GM23338 (cell line): ENCODE results near the gene COL4A6. TPM values are rescaled to one million over a fixed set of nuclear protein-coding genes. Genes with fewer than 3 reads are reported as not detected.

Experiments
- ATAC-seq: fragments of 200-7000 bp; cut with Tn5 transposase; 3 replicates; pipeline ENCODE4 v1.9.1; 2020
- DNase-seq: peaks from one replicate; pipeline ENCODE4 v3.0.0-alpha.2; 2015; ENCODE audit warnings: low spot score
- H2AFZ ChIP-seq: fragments of 200-600 bp; sonication (generic); 2 replicates; pipeline ENCODE4 v1.8.0; 2016; ENCODE audit warnings: antibody characterized with exemption, mild to moderate bottlenecking, moderate library complexity
- H3F3A ChIP-seq: fragments of 200-600 bp; sonication (generic); replicated peaks from 2 replicates; pipeline ENCODE4 v1.8.0; 2017; ENCODE audit warnings: antibody characterized with exemption, mixed run types, low read depth
- H3K27ac ChIP-seq: fragments of 200-600 bp; sonication (generic); 2 replicates; pipeline ENCODE4 v1.6.1; 2016; ENCODE audit warnings: low read depth
- H3K27me3 ChIP-seq: fragments of 200-600 bp; sonication (generic); 2 replicates; pipeline ENCODE4 v1.8.0; 2016; ENCODE audit warnings: mild to moderate bottlenecking, mixed run types, moderate library complexity; ENCODE audit not compliant: insufficient read depth
- H3K36me3 ChIP-seq: fragments of 200-600 bp; sonication (generic); 2 replicates; pipeline ENCODE4 v1.8.0; 2016; ENCODE audit warnings: mild to moderate bottlenecking; ENCODE audit not compliant: insufficient read depth
- H3K4me1 ChIP-seq: fragments of 200-600 bp; sonication (generic); 2 replicates; pipeline ENCODE4 v1.8.0; 2016; ENCODE audit warnings: mild to moderate bottlenecking, moderate library complexity; ENCODE audit not compliant: insufficient read depth
- H3K4me2 ChIP-seq: fragments of 200-600 bp; sonication (generic); 2 replicates; pipeline ENCODE4 v1.7.1; 2017; ENCODE audit warnings: mixed run types
- H3K4me3 ChIP-seq: fragments of 200-600 bp; sonication (generic); 2 replicates; pipeline ENCODE4 v1.6.1; 2016; ENCODE audit warnings: mixed run types
- H3K79me2 ChIP-seq: fragments of 200-600 bp; sonication (generic); replicated peaks from 2 replicates; pipeline ENCODE4 v1.8.0; 2017; ENCODE audit warnings: mild to moderate bottlenecking; ENCODE audit not compliant: insufficient read depth
- H3K9me2 ChIP-seq: fragments of 200-600 bp; sonication (generic); 2 replicates; pipeline ENCODE4 v1.8.0; 2017; ENCODE audit not compliant: insufficient read depth
- H4K20me1 ChIP-seq: fragments of 200-600 bp; sonication (generic); replicated peaks from 2 replicates; pipeline ENCODE4 v1.8.0; 2017; ENCODE audit warnings: mild to moderate bottlenecking; ENCODE audit not compliant: insufficient read depth
- H3K27ac Mint-ChIP-seq: 2 replicates; pipeline ENCODE4 v1.8.0; 2020; ENCODE audit warnings: inconsistent platforms, mild to moderate bottlenecking, moderate library complexity, mixed read lengths
- H3K27me3 Mint-ChIP-seq: 3 replicates; pipeline ENCODE4 v1.8.0; 2022; ENCODE audit warnings: low read depth, mild to moderate bottlenecking, moderate library complexity, mixed read lengths, inconsistent platforms; ENCODE audit not compliant: insufficient read depth, poor library complexity
- H3K36me3 Mint-ChIP-seq: 3 replicates; pipeline ENCODE4 v1.8.0; 2021; ENCODE audit warnings: low read depth, mild to moderate bottlenecking, inconsistent platforms, moderate library complexity, mixed read lengths
- H3K4me1 Mint-ChIP-seq: 3 replicates; pipeline ENCODE4 v1.8.0; 2020; ENCODE audit warnings: mild to moderate bottlenecking, inconsistent platforms, mixed read lengths
- H3K4me3 Mint-ChIP-seq: 3 replicates; pipeline ENCODE4 v1.8.0; 2021; ENCODE audit warnings: moderate library complexity, mild to moderate bottlenecking, inconsistent platforms, mixed read lengths
- H3K9me3 Mint-ChIP-seq: 3 replicates; pipeline ENCODE4 v1.8.0; 2020; ENCODE audit warnings: moderate library complexity, mild to moderate bottlenecking, inconsistent platforms, mixed read lengths
- ETS1 ChIP-seq: IDR thresholded peaks from 2 replicates; pipeline ENCODE4 v1.6.1; 2016; ENCODE audit warnings: antibody characterized with exemption
- EZH2 ChIP-seq: fragments of 200-600 bp; sonication (generic); IDR thresholded peaks from one replicate; pipeline ENCODE4 v1.8.0; 2017; ENCODE audit warnings: antibody characterized with exemption, mild to moderate bottlenecking, low read depth; ENCODE audit not compliant: unreplicated experiment
- EZH2phosphoT487 ChIP-seq: fragments of 200-600 bp; sonication (generic); IDR thresholded peaks from one replicate; pipeline ENCODE4 v1.8.1; 2018; ENCODE audit warnings: antibody characterized with exemption; ENCODE audit not compliant: unreplicated experiment
- JUNB ChIP-seq: IDR thresholded peaks from one replicate; pipeline ENCODE4 v1.6.1; 2016; ENCODE audit warnings: antibody characterized with exemption; ENCODE audit not compliant: unreplicated experiment
- NANOG ChIP-seq: IDR thresholded peaks from 2 replicates; pipeline ENCODE4 v1.6.1; 2016; ENCODE audit warnings: antibody characterized with exemption, borderline replicate concordance
- POLR2AphosphoS5 ChIP-seq: IDR thresholded peaks from 2 replicates; pipeline ENCODE4 v1.6.1; 2016; ENCODE audit warnings: antibody characterized with exemption, low read depth
- STAT1 ChIP-seq: IDR thresholded peaks from one replicate; pipeline ENCODE4 v1.6.1; 2016; ENCODE audit warnings: antibody characterized with exemption; ENCODE audit not compliant: unreplicated experiment
- ZNF114 ChIP-seq: fragments of 250-450 bp; sonication (Bioruptor Pico); IDR thresholded peaks from 2 replicates; pipeline ENCODE4 v1.5.0; 2020; ENCODE audit warnings: mild to moderate bottlenecking, moderate library complexity
- ZNF331 ChIP-seq: fragments of 250-450 bp; sonication (Bioruptor Pico); IDR thresholded peaks from 2 replicates; pipeline ENCODE4 v1.5.0; 2020; ENCODE audit warnings: low read depth, mild to moderate bottlenecking, moderate library complexity
- ZNF462 ChIP-seq: fragments of 250-450 bp; sonication (Bioruptor Pico); IDR thresholded peaks from 2 replicates; pipeline ENCODE4 v1.5.0; 2020; ENCODE audit warnings: mild to moderate bottlenecking, moderate library complexity
- polyA plus RNA-seq: library from polyadenylated mRNA; unstranded; fragments of >200 nt; fragmentation: Nextera tagmentation; extraction: Ambion mirVana; gene quantifications from 2 replicates; pipeline ENCODE4 v1.2.1, GENCODE V29; 2016
- total RNA-seq: library from RNA; depleted of rRNA; stranded (reverse); fragments of >200 nt; shearing (Covaris generic); gene quantifications from 2 replicates; pipeline ENCODE4 v1.2.3, GENCODE V29; 2014
- TF ChIP-seq, protein P1 (sequence below): IDR thresholded peaks from one replicate; pipeline ENCODE4 v1.6.1; 2018; ENCODE audit warnings: antibody characterized with exemption; ENCODE audit not compliant: unreplicated experiment

Gene COL4A6
- total and polyA plus RNA-seq, 2 experiments from 2014 or later: 4.1 to 15.2 TPM

DNA sequence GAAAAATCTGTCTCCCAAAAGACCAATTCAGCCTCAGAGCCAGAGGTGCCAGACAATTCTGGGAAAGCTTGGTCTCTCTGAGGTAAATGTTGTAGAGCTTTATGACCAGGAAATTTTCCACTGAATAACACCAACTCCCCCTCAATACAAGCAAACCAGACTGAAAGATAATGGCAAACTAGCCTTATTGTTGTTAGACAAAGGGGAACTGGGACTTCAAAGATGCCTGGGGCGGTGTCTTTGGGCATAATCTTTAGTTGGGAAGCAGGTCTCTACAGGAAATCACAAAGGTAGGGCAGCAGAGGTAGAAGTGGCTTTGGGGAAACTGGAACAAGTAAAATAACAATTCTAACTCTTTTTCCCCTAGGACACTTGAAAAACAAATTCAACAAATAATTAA is 12.0 kb downstream of the COL4A6 start:
- ATAC-seq (peak; percentile 67), DNase-seq (peak; percentile 35)
- no peak overlapping the region for H3K4me2 ChIP-seq
- no peaks in the 10 kb centered on the region for H3K27me3 ChIP-seq
- Mint-ChIP-seq H3K36me3 (peaks cover 4% of the 10 kb centered on the region; the same call in 1 of the 3 replicates), H3K27ac (no peak overlapping the region), H3K4me3 (no peak overlapping the region), H3K27me3 (peaks cover 2% of the 10 kb centered on the region), H3K4me1 (peaks cover 12% of the 10 kb centered on the region; the same call in 2 of the 3 replicates), H3K9me3 (no peaks in the 10 kb centered on the region)
- H3F3A ChIP-seq: no peaks in the 10 kb centered on the region
- TF ChIP-seq STAT1 (no peak), EZH2 (no peak), ZNF331 (no peak), ZNF462 (no peak), ETS1 (no peak), JUNB (no peak), ZNF114 (CRISPR knock-in tag) (no peak), NANOG (no peak), POLR2AphosphoS5 (no peak), EZH2phosphoT487 (no peak)
- TF ChIP-seq, protein P1, sequence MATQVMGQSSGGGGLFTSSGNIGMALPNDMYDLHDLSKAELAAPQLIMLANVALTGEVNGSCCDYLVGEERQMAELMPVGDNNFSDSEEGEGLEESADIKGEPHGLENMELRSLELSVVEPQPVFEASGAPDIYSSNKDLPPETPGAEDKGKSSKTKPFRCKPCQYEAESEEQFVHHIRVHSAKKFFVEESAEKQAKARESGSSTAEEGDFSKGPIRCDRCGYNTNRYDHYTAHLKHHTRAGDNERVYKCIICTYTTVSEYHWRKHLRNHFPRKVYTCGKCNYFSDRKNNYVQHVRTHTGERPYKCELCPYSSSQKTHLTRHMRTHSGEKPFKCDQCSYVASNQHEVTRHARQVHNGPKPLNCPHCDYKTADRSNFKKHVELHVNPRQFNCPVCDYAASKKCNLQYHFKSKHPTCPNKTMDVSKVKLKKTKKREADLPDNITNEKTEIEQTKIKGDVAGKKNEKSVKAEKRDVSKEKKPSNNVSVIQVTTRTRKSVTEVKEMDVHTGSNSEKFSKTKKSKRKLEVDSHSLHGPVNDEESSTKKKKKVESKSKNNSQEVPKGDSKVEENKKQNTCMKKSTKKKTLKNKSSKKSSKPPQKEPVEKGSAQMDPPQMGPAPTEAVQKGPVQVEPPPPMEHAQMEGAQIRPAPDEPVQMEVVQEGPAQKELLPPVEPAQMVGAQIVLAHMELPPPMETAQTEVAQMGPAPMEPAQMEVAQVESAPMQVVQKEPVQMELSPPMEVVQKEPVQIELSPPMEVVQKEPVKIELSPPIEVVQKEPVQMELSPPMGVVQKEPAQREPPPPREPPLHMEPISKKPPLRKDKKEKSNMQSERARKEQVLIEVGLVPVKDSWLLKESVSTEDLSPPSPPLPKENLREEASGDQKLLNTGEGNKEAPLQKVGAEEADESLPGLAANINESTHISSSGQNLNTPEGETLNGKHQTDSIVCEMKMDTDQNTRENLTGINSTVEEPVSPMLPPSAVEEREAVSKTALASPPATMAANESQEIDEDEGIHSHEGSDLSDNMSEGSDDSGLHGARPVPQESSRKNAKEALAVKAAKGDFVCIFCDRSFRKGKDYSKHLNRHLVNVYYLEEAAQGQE: no peak
- H2AFZ ChIP-seq: no peak overlapping the region
- no peaks in the 10 kb centered on the region for H4K20me1 ChIP-seq
- H3K79me2 ChIP-seq: no peaks in the 10 kb centered on the region
- no peak overlapping the region for H3K4me3 ChIP-seq
- H3K27ac ChIP-seq: no peak overlapping the region
- no peaks in the 10 kb centered on the region for H3K9me2 ChIP-seq
- H3K36me3 ChIP-seq: no peaks in the 10 kb centered on the region
- H3K4me1 ChIP-seq: peaks cover 12% of the 10 kb centered on the region; the same call in 1 of the 2 replicates
